OCI-LY3 (cell line): ENCODE results near the gene FKBP2.

ENCODE experiments used
- H2AFZ ChIP-seq: fragments of 200-600, 300-600 bp; shearing (Covaris generic); 2 replicates; pipeline ENCODE4 v1.6.0; 2014; ENCODE audit warnings: antibody characterized with exemption, low read depth, low read length
- H3K27ac ChIP-seq: fragments of 200-600, 300-600 bp; sonication (generic); 2 replicates; pipeline ENCODE4 v1.5.1; 2014; ENCODE audit warnings: mild to moderate bottlenecking, low read length, moderate library complexity, mixed read lengths
- H3K27me3 ChIP-seq: fragments of 200-600, 300-600 bp; sonication (generic); 2 replicates; pipeline ENCODE4 v1.6.1; 2014; ENCODE audit warnings: low read depth, low read length, mixed read lengths
- H3K36me3 ChIP-seq: fragments of 200-600, 300-600 bp; sonication (generic); replicated peaks from 2 replicates; pipeline ENCODE3; 2014; ENCODE audit warnings: low read depth, low read length, mixed read lengths
- H3K4me1 ChIP-seq: fragments of 300-600, 200-600 bp; sonication (generic); 2 replicates; pipeline ENCODE4 v1.6.1; 2014; ENCODE audit warnings: low read length, mixed read lengths
- H3K4me2 ChIP-seq: fragments of 200-600, 300-600 bp; sonication (generic); 2 replicates; pipeline ENCODE4 v1.6.1; 2014; ENCODE audit warnings: low read length, mixed read lengths
- H3K4me3 ChIP-seq: fragments of 300-600, 200-600 bp; sonication (generic); 2 replicates; pipeline ENCODE4 v1.5.1; 2014; ENCODE audit warnings: antibody characterized with exemption, mild to moderate bottlenecking, low read length, moderate library complexity
- H3K79me2 ChIP-seq: fragments of 300-600, 200-600 bp; shearing (Covaris generic); 2 replicates; pipeline ENCODE4 v1.6.1; 2014; ENCODE audit warnings: mild to moderate bottlenecking, low read length, mixed read lengths
- H3K9ac ChIP-seq: fragments of 300-600, 200-600 bp; shearing (Covaris generic); 2 replicates; pipeline ENCODE4 v1.6.0; 2014; ENCODE audit warnings: mild to moderate bottlenecking, low read length, moderate library complexity
- H3K9me3 ChIP-seq: fragments of 200-600, 300-600 bp; shearing (Covaris generic); 2 replicates; pipeline ENCODE4 v1.6.1; 2014; ENCODE audit warnings: low read length, mixed read lengths; ENCODE audit not compliant: insufficient read depth
- H4K20me1 ChIP-seq: fragments of 200-600, 300-600 bp; sonication (generic); 2 replicates; pipeline ENCODE4 v1.6.1; 2016; ENCODE audit warnings: low read length, mixed read lengths; ENCODE audit not compliant: insufficient read depth
- EZH2phosphoT487 ChIP-seq: fragments of 200-600 bp; shearing (Covaris generic); IDR thresholded peaks from 2 replicates; pipeline ENCODE4 v1.6.1; 2018; ENCODE audit warnings: antibody characterized with exemption, mixed run types, low read depth
- TF ChIP-seq, protein P1 (sequence below): fragments of 200-600, 300-600 bp; sonication (generic); IDR thresholded peaks from 2 replicates; pipeline ENCODE4 v1.5.1; 2014; ENCODE audit warnings: antibody characterized with exemption, low read length, low read depth

Gene FKBP2

GRCh38 chr11:64238999-64239398, 1.9 kb upstream of the FKBP2 start:
- peaks cover 47% of the 10 kb centered on the region for H3K36me3 ChIP-seq
- no peaks in the 10 kb centered on the region for H3K9me3 ChIP-seq
- H2AFZ ChIP-seq, result no peak overlapping the region
- peak overlapping the region; percentile 89 for H3K27ac ChIP-seq
- no peak for TF ChIP-seq EZH2phosphoT487
- TF ChIP-seq, protein P1, sequence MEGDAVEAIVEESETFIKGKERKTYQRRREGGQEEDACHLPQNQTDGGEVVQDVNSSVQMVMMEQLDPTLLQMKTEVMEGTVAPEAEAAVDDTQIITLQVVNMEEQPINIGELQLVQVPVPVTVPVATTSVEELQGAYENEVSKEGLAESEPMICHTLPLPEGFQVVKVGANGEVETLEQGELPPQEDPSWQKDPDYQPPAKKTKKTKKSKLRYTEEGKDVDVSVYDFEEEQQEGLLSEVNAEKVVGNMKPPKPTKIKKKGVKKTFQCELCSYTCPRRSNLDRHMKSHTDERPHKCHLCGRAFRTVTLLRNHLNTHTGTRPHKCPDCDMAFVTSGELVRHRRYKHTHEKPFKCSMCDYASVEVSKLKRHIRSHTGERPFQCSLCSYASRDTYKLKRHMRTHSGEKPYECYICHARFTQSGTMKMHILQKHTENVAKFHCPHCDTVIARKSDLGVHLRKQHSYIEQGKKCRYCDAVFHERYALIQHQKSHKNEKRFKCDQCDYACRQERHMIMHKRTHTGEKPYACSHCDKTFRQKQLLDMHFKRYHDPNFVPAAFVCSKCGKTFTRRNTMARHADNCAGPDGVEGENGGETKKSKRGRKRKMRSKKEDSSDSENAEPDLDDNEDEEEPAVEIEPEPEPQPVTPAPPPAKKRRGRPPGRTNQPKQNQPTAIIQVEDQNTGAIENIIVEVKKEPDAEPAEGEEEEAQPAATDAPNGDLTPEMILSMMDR, result no peak
- H4K20me1 ChIP-seq, result peaks cover 12% of the 10 kb centered on the region; the same call in 1 of the 2 replicates
- H3K4me3 ChIP-seq, result no peak overlapping the region
- peaks cover 62% of the 10 kb centered on the region for H3K4me1 ChIP-seq
- H3K27me3 ChIP-seq, result no peaks in the 10 kb centered on the region
- peaks cover 42% of the 10 kb centered on the region for H3K79me2 ChIP-seq
- peak overlapping the region; percentile 48 for H3K4me2 ChIP-seq
- H3K9ac ChIP-seq, result peak overlapping the region; percentile 47; the same call in 1 of the 2 replicates

DNA sequence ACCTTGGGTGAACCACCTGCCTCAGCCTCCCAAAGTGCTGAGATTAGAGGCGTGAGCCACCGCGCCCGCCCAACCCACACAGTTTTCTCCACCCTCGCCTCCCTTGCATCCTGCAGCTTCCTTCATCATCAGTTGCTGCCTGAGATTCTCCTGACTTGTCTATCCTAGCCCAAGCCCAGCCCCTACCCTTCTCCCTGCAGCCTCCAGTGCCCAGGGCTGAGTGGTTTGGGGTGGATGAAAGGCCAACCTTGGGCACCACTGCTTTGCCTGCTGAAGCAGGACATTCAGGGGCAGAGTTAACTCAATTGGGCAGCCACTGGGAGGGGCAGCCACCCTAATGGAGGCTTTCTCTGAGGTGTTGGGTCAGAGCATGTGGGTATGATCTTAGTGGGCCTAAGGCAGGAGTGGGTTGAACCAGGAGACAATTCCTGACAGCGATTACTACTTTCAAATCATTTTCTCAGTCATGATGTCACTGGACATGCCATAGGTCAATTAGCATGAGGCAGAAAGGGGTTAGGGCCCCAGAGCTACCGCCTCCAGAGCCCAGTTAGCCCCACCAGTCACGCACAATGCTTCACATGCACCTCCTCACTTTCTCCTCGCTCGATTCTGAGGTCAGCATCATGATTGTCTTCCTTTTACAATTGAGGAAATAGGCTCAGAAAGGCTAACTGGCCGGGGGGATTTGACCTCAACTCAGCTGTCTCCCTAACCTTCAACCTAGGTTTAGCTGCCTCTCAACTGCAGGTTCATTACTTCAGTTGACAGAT, 1.0 kb upstream of the FKBP2 start:
- Histone ChIP-seq H3K4me1 (peaks cover 61% of the 10 kb centered on the region), H3K27ac (peak overlapping the region; percentile 89), H3K27me3 (no peaks in the 10 kb centered on the region), H2AFZ (no peak overlapping the region), H4K20me1 (peaks cover 12% of the 10 kb centered on the region; the same call in 1 of the 2 replicates), H3K4me2 (peak overlapping the region; percentile 99), H3K79me2 (peaks cover 49% of the 10 kb centered on the region), H3K36me3 (peaks cover 50% of the 10 kb centered on the region), H3K4me3 (peak overlapping the region; percentile 94), H3K9ac (peak overlapping the region; percentile 94), H3K9me3 (no peaks in the 10 kb centered on the region)
- no peak for TF ChIP-seq EZH2phosphoT487
- TF ChIP-seq, protein P1, result no peak

GRCh38 chr11:64241241-64241490, 271 bp downstream of the FKBP2 start:
- Histone ChIP-seq H3K36me3 (peaks cover 42% of the 10 kb centered on the region), H3K27ac (peak overlapping the region; percentile 89)

More at GRCh38 chr11:64241241-64241490, 271 bp downstream of the FKBP2 start:
- Histone ChIP-seq H3K9ac (peak overlapping the region; percentile 94), H2AFZ (0 out of 2 replicates have a peak overlapping the region, but pooled peaks have one; percentile 35), H3K4me3 (peak overlapping the region; percentile 94), H3K79me2 (peaks cover 50% of the 10 kb centered on the region), H3K4me2 (peak overlapping the region; percentile 99), H3K4me1 (peaks cover 56% of the 10 kb centered on the region), H3K9me3 (no peaks in the 10 kb centered on the region), H4K20me1 (0 out of 2 replicates have a peak, but pooled peaks cover 3% of the 10 kb centered on the region), H3K27me3 (no peaks in the 10 kb centered on the region)
- TF ChIP-seq, protein P1, result no peak
